Heart right ventricle (tissue), 16 donors: Measurements from ENCODE around the gene WSB2. TPM values are rescaled to one million over a fixed set of nuclear protein-coding genes. Genes with fewer than 3 reads are reported as not detected.

ENCODE experiments used
- ATAC-seq, 8 donors: fragments of 200-7000 bp; cut with Tn5 transposase; one replicate each; pipeline ENCODE4 v1.9.1; 2020; ENCODE audit warnings: mild to moderate bottlenecking in 8 of 8, moderate library complexity in 8 of 8, moderate number of reproducible peaks in 1 of 8
- DNase-seq, 2 donors: peaks; one replicate each; pipeline ENCODE4 v3.0.0-alpha.2; 2020
- H3K27ac ChIP-seq, 10 donors: fragments of 200-600 bp; sonication (generic) in 2 of 10; one replicate each; pipeline versions ENCODE4 v1.5.0 to v1.8.0; 2020 to 2022; ENCODE audit warnings: mild to moderate bottlenecking in 3 of 10
- H3K27me3 ChIP-seq, 7 donors: fragments of 200-600 bp; one replicate each; pipeline ENCODE4 v1.8.0; 2021 to 2022; ENCODE audit warnings: mild to moderate bottlenecking in 2 of 7
- H3K36me3 ChIP-seq, 9 donors: fragments of 200-600 bp; sonication (generic) in 1 of 9; one replicate each; pipeline versions ENCODE4 v1.5.0 to v1.8.0; 2020 to 2022; ENCODE audit warnings: mild to moderate bottlenecking in 2 of 9
- H3K4me1 ChIP-seq, 9 donors: fragments of 200-600 bp; sonication (generic) in 1 of 9; one replicate each; pipeline versions ENCODE4 v1.5.0 to v1.8.0; 2020 to 2022; ENCODE audit warnings: mild to moderate bottlenecking in 4 of 9
- H3K4me3 ChIP-seq, 10 donors: fragments of 200-600 bp; sonication (generic) in 2 of 10; one replicate each; pipeline versions ENCODE4 v1.5.0 to v1.8.0; 2020 to 2022; ENCODE audit warnings: mild to moderate bottlenecking in 7 of 10, moderate library complexity in 2 of 10
- H3K9me3 ChIP-seq, 11 donors: fragments of 200-600 bp in 10 of 11; sonication (generic) in 2 of 11; one replicate each; pipeline versions ENCODE4 v1.5.0 to v1.8.0; 2013 to 2022; ENCODE audit warnings: mild to moderate bottlenecking in 2 of 11, control low read depth in 1 of 11, moderate library complexity in 1 of 11
- WGBS, 2 donors: extraction: QIAGEN DNeasy Blood & Tissue Kit; methylation state at CpG; one replicate each; pipeline ENCODE4 v1.1.7; 2013; ENCODE audit warnings: inconsistent platforms in 1 of 2; 5-methylcytosine and 5-hydroxymethylcytosine counted together
- intact Hi-C, 10 donors: fragments of 100-400 bp; cut with DNase I; formaldehyde crosslinking; loops; one replicate each; pipeline versions ENCODE4 v1.11.1 to v1.14.2; 2022
- polyA plus RNA-seq, 2 donors: library from polyadenylated mRNA; stranded (reverse); fragments of 200-250 nt; gene quantifications; one replicate each; pipeline ENCODE4 v1.2.3, GENCODE V29; 2013
- total RNA-seq, 10 donors: library from RNA; stranded (reverse); fragmentation: NEBNext Ultra II Directional in 3 of 10; extraction: Animal tissue kit (Norgen Biotek cat#: 25700) in 3 of 10; gene quantifications; one replicate each; pipeline versions ENCODE4 v1.2.1 to v1.2.4, GENCODE V29; 2021 to 2023
- TF ChIP-seq, protein P1 (sequence below), 9 donors: fragments of 200-600 bp; sonication (generic) in 2 of 9; IDR thresholded peaks; one replicate each; pipeline versions ENCODE4 v1.5.0 to v1.8.0; 2021 to 2022; ENCODE audit warnings: antibody characterized with exemption in 9 of 9, mild to moderate bottlenecking in 5 of 9, moderate library complexity in 1 of 9
- donor health status: Arrhythmogenic right ventricular cardiomyopathy.
- donor health status: ischemic (EF 13 %, LVEDD 7.1; RV severe dilation, severe dysfunction).
- donor health status: healthy with polysubstance abuse.
- donor health status: DM: no; HTN: yes; CAD: no.
- donor health status: DM: no; HTN: no; CAD: no.
- donor health status: ischemic (EF 25% LVEDD 6.9; RV normal size, moderate dysfunction).
- donor health status: ischemic (EF 25% LVEDD 5.7; RV mildly dilated, moderate dysfunction).
- donor health status: healthy.
- donor health status: DM: yes; HTN: yes; CAD: no.
- donor health status: Ischemic cardiomyopathy.
- donor health status: ischemic (EF 35%, LVEDD 5.7; RV mildly dilated, moderate dysfunction).
- donor health status: nonischemic (EF 11% LVEDD 7.7; RV severe dilation, severe dysfunction).
- donor health status: DM: yes; HTN: yes; CAD: no.
- donor health status: PGD.
- donor health status: ischemic (EF 29% LVEDD 5.4; RV normal size, mild dysfunction).
- donor health status: nonischemic (EF 23%, LVEDD 6.1; RV moderate dilation, normal function).

The WSB2 gene
- total and polyA plus RNA-seq, 12 donors: 52.2 to 125 (median 97.3) TPM

DNA sequence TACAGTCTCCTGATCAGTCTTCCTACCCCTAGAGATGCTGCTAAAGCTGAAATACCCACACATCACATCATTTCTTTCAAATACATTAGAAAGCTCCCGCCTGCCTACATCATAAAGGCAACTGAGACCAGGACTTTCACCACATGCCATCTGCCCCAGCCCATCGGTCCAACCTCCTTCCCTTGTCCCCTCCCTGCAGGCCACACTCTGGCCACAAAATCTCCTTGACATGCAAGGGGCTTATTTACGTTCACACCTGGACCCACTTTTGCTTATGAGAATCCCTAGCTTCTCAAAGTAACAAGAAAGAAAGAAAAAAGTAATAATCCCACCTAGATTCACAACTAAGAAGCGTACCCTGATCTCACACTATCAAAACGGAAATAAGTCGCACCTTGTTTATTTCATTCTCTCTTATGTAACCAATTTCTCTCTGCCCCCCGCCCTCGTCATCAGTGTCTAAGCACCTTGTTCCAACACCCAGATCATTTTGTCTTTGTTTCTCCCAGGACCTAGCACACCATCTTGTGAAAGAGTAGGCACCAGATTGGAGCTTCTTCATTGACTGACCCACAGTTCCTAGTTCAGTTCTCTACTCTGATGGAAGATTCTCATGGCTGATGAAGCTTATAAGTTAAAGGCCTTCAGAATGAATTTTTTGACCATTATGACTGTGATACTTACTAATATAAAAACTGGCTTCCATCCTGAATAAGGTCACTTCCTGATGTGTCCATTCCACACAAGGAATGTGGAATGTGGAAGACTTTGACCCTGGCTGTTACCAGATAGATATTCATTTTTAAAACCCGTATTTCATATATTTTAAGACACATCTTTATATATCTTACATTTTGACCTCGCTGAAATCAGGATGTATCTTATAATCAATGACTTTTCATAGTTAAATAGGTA, 7.7 kb downstream of the WSB2 start:
- H3K36me3 ChIP-seq: peaks cover 0 to 47% (median 16%) of the 10 kb centered on the region in 9 donors

DNA sequence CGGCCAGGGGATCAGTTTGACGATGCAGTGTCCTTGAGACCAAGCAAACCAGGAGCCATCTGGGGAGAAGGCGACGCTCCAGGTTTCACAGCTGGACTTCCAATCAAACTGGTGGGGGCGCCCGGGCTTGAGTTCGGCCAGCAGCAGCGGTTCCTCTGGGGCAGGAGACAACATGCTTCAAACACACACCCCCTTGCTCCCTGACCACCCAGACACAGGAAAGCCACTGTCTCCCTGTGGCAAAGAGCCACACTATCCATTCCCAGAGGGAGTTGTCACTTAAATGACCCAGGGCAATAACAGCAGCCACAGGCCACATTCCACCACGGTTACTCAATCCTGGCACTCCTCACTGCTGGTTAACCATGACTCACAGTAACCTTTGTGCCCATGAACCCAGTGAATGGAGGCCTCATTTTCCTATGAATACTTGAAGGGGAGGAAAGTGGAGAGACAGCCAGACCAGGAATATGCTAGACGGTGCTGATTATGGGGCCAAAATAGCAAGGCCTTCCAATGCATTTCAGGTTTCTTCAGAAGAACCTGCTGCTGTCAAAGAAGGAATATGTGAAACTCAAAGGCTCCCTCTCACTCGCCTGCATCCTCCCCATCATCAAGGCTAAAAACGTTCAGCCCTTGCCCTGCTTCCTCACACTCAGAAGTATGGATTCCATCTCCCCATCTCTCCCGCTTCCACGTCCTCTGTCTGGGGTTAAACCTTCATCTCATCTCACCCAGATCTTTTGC, 8.5 kb downstream of the WSB2 start:
- Histone ChIP-seq H3K9me3 (no peaks in the 10 kb centered on the region), H3K27ac (peak overlapping the region in 9 of 10 donors; percentile 23 to 99 (median 76)), H3K4me1 (peaks cover 9 to 71% (median 51%) of the 10 kb centered on the region in 9 donors), H3K36me3 (peaks cover 0 to 55% (median 16%) of the 10 kb centered on the region in 9 donors), H3K27me3 (no peaks in the 10 kb centered on the region), H3K4me3 (peak overlapping the region in 1 of 10 donors; percentile 17)
- TF ChIP-seq, protein P1, sequence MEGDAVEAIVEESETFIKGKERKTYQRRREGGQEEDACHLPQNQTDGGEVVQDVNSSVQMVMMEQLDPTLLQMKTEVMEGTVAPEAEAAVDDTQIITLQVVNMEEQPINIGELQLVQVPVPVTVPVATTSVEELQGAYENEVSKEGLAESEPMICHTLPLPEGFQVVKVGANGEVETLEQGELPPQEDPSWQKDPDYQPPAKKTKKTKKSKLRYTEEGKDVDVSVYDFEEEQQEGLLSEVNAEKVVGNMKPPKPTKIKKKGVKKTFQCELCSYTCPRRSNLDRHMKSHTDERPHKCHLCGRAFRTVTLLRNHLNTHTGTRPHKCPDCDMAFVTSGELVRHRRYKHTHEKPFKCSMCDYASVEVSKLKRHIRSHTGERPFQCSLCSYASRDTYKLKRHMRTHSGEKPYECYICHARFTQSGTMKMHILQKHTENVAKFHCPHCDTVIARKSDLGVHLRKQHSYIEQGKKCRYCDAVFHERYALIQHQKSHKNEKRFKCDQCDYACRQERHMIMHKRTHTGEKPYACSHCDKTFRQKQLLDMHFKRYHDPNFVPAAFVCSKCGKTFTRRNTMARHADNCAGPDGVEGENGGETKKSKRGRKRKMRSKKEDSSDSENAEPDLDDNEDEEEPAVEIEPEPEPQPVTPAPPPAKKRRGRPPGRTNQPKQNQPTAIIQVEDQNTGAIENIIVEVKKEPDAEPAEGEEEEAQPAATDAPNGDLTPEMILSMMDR (IDR thresholded peaks at IDR 0.05): no peak
- intact Hi-C loops: no loop called here
- DNase-seq (peak; percentile 62 to 83), ATAC-seq (peak; percentile 89 to 98 (median 94))
- WGBS, 2 donors: 26 to 33% methylated on average over 14 of the region's 14 CpGs

More for the DNA sequence above, 7.7 kb downstream of the WSB2 start:
- WGBS, 2 donors: 92% methylated on average over 10 of the region's 10 CpGs
- no peak overlapping the region for H3K4me3 ChIP-seq
- peaks cover 9 to 77% (median 51%) of the 10 kb centered on the region in 9 donors for H3K4me1 ChIP-seq
- no peaks in the 10 kb centered on the region for H3K9me3 ChIP-seq
- no peak for DNase-seq
- peak overlapping the region in 9 of 10 donors; percentile 23 to 99 (median 76) for H3K27ac ChIP-seq
- H3K27me3 ChIP-seq: no peaks in the 10 kb centered on the region
- ATAC-seq: no peak
- intact Hi-C loops: no loop called here
- TF ChIP-seq, protein P1 (IDR thresholded peaks at IDR 0.05): no peak

DNA sequence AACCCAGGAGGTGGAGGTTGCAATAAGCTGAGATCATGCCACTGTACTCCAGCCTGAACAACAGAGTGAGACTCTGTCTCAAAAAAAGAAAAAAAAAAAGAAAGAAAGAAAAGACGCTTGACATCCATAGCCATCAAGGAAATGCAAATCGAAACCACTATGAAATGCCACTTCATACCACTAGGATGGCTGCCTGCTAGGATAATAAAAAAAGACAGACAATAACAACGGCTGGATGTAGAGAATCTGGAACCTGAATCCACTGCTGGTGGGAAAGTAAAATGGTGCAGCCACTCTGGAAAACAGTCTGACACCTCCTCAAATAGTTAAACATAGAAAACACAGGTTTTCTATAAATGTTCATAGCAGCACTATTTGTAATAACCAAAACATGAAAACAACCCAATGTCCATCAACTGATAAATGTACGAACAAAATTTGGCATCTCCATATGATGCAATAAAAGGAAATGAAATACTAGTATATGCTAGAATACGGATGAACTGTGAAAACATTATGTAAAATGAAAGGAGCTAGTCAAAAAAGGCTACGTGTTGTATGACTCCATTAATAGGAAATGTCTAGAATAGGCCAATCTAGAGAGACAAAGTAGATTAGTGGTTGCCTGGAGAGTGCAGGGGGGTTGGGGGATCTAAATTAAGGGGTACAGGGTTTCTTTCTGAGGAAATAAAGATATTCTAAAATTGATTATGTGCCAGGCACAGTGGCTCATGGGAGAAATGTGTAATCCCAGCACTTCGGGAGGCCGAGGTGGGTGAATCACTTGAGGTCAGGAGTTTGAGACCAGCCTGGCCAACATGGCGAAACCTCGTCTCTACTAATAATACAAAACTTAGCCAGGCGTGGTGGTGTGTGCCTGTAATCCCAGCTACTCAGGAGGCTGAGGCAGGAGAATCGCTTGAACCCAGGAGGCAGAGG, 9.7 kb downstream of the WSB2 start:
- Histone ChIP-seq H3K4me3 (no peak overlapping the region), H3K27me3 (no peaks in the 10 kb centered on the region), H3K4me1 (peaks cover 9 to 69% (median 47%) of the 10 kb centered on the region in 9 donors), H3K36me3 (peaks cover 0 to 68% (median 16%) of the 10 kb centered on the region in 9 donors), H3K27ac (peak overlapping the region in 8 of 10 donors; percentile 67 to 99 (median 79)), H3K9me3 (no peaks in the 10 kb centered on the region)
- 91% methylated on average over 12 of the region's 12 CpGs for WGBS, 2 donors
- ATAC-seq: no peak
- intact Hi-C loops: no loop called here
- no peak for DNase-seq
- TF ChIP-seq, protein P1 (IDR thresholded peaks at IDR 0.05): peak in 1 of 9 donors; percentile 10
